GM21825 (cell line): Measurements from ENCODE around the gene MPP3.
"Not testable (repeated sequence)": the region's sequence is repeated elsewhere in the genome, so short reads cannot be mapped to it uniquely, and the experiment has no call there.

Experiments used
- ATAC-seq: cut with Tn5 transposase; IDR thresholded peaks from one replicate; pipeline ENCODE4 v1.9.1; 2021; ENCODE audit warnings: mild to moderate bottlenecking, moderate library complexity; ENCODE audit not compliant: unreplicated experiment

Gene MPP3

GRCh38 chr17:43861960-43862359 lies 29.0 kb upstream of the MPP3 start:
- no peak for ATAC-seq

- ATAC-seq, result no peak
Measured at GRCh38 chr17:43860927-43861622, 28.1 kb upstream of the MPP3 start.

GRCh38 chr17:43860077-43860725 lies 27.3 kb upstream of the MPP3 start:
- no peak for ATAC-seq

GRCh38 chr17:43857957-43858600 lies 25.1 kb upstream of the MPP3 start:
- ATAC-seq, result no peak

GRCh38 chr17:43857141-43857540 lies 24.2 kb upstream of the MPP3 start:
- ATAC-seq, result no peak

GRCh38 chr17:43856141-43856540 lies 23.2 kb upstream of the MPP3 start:
- ATAC-seq, result no peak

- ATAC-seq, result no peak
Measured at GRCh38 chr17:43855061-43855460, 22.1 kb upstream of the MPP3 start.

- ATAC-seq, result no peak
Measured at GRCh38 chr17:43854498-43854897, 21.6 kb upstream of the MPP3 start.

- no peak for ATAC-seq
Measured at GRCh38 chr17:43853546-43853945, 20.6 kb upstream of the MPP3 start.

GRCh38 chr17:43852571-43852970 lies 19.6 kb upstream of the MPP3 start:
- ATAC-seq, result no peak

- no peak for ATAC-seq
Measured at GRCh38 chr17:43849116-43849515, 16.2 kb upstream of the MPP3 start.

- no peak for ATAC-seq
Measured at GRCh38 chr17:43848601-43849000, 15.7 kb upstream of the MPP3 start.

GRCh38 chr17:43846963-43847371 lies 14.0 kb upstream of the MPP3 start, which contains the start of gene CD300LG:
Gene CD300LG (plus strand): TSS chr17:43847176. CDS start chr17:43847217, 41 bp downstream.
- no peak for ATAC-seq

GRCh38 chr17:43846221-43846712 lies 13.3 kb upstream of the MPP3 start:
- ATAC-seq, result peak; percentile 73

GRCh38 chr17:43845766-43846165 lies 12.8 kb upstream of the MPP3 start:
- ATAC-seq, result no peak

GRCh38 chr17:43844241-43844640 lies 11.3 kb upstream of the MPP3 start:
- no peak for ATAC-seq

GRCh38 chr17:43842975-43843325 lies 10.0 kb upstream of the MPP3 start:
- ATAC-seq, result no peak

- ATAC-seq, result not testable (repeated sequence)
Measured at GRCh38 chr17:43842091-43842974, 9.4 kb upstream of the MPP3 start.

GRCh38 chr17:43841282-43841681 lies 8.3 kb upstream of the MPP3 start:
- ATAC-seq, result no peak

GRCh38 chr17:43840814-43841213 lies 7.9 kb upstream of the MPP3 start:
- ATAC-seq, result no peak

- ATAC-seq, result no peak
Measured at GRCh38 chr17:43839670-43840108, 6.7 kb upstream of the MPP3 start.
